ENCODE results near the gene PTPRN2. TPM values are rescaled to one million over a fixed set of nuclear protein-coding genes. Genes with fewer than 3 reads are reported as not detected.

Gene PTPRN2
- total and polyA plus RNA-seq, 2 donors (not counting 3 experiments of a cell fraction or from before 2014, with no cell fraction given) = 0.62 to 0.88 TPM

DNA sequence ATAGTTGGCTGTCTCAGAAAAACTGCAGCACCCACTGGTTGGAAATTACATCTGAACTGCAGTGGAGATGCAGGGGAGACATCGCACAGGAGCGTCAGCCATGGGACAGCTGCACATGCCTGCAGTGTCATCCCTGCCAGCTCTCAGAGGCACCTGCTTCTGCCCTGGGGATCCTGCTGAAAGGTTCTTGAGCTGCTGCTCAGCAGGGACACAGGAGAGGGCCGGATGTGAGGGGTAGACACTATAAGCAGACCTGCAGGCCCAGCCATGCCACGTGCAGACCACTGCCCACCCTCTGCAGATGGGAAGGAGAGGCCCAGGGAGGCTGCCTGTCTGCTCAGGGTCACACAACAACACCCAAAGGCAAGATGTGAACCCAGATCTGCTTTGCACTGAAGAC lies 649.4 kb downstream of the PTPRN2 start:
- Histone ChIP-seq H2AFZ (ENCODE audit: low read depth, low read length) (no peak overlapping the region), H3K4me3 (replicated peaks in 1 of 3; ENCODE audit: insufficient read depth in 1 of 3, low read depth in 1 of 3, low read length in 3 of 3) (no peak overlapping the region), H4K20me1 (replicated peaks; ENCODE audit: control insufficient read depth, extremely low read depth, insufficient read depth, low read length) (no peaks in the 10 kb centered on the region), H3K27ac (ENCODE audit: insufficient read depth, low read depth, low read length) (no peak overlapping the region), H3K4me2 (ENCODE audit: insufficient read depth, low read length) (no peak overlapping the region), H3K27me3 (ENCODE audit: control insufficient read depth in 2 of 2, insufficient read depth in 2 of 2, low read length in 2 of 2) (no peaks in the 10 kb centered on the region), H3K9me3 (replicated peaks; ENCODE audit: control insufficient read depth, insufficient read depth, low read length) (peaks cover 22% of the 10 kb centered on the region), H3K79me2 (ENCODE audit: control insufficient read depth, insufficient read depth, low read length) (no peaks in the 10 kb centered on the region), H3K36me3 (ENCODE audit: control insufficient read depth in 2 of 2, extremely low read depth in 1 of 2, insufficient read depth in 2 of 2, low read length in 2 of 2) (no peaks in the 10 kb centered on the region), H3K4me1 (ENCODE audit: control insufficient read depth, extremely low read depth, insufficient read depth, low read length) (no peaks in the 10 kb centered on the region), H3K9ac (replicated peaks; ENCODE audit: extremely low read depth, insufficient read depth, low read length) (no peak overlapping the region), H3K9me1 (replicated peaks; ENCODE audit: control insufficient read depth, extremely low read depth, insufficient read depth, low read length) (no peaks in the 10 kb centered on the region)
- TF ChIP-seq, protein P1, sequence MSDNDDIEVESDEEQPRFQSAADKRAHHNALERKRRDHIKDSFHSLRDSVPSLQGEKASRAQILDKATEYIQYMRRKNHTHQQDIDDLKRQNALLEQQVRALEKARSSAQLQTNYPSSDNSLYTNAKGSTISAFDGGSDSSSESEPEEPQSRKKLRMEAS (IDR thresholded peaks at IDR 0.05; ENCODE audit: insufficient read depth, insufficient read length) = no peak
- TF ChIP-seq GATA2 (IDR thresholded peaks at IDR 0.05; ENCODE audit: insufficient read depth, insufficient read length, low read depth, low read length) (no peak), FOS (IDR thresholded peaks at IDR 0.05; ENCODE audit: borderline replicate concordance, insufficient read depth, low read length) (no peak), POLR2A (IDR thresholded peaks at IDR 0.05; ENCODE audit: low read depth, low read length) (no peak), EZH2 (IDR thresholded peaks at IDR 0.05; ENCODE audit: borderline replicate concordance, low read depth, low read length, severe bottlenecking) (no peak), MYC (IDR thresholded peaks at IDR 0.05; ENCODE audit: low read depth, low read length) (no peak), JUN (IDR thresholded peaks at IDR 0.05; ENCODE audit: borderline replicate concordance, insufficient read depth, insufficient read length, low read depth) (no peak), POLR2AphosphoS5 (IDR thresholded peaks at IDR 0.05; ENCODE audit: insufficient read depth, low read depth, low read length) (no peak)
- TF ChIP-seq, protein P2, sequence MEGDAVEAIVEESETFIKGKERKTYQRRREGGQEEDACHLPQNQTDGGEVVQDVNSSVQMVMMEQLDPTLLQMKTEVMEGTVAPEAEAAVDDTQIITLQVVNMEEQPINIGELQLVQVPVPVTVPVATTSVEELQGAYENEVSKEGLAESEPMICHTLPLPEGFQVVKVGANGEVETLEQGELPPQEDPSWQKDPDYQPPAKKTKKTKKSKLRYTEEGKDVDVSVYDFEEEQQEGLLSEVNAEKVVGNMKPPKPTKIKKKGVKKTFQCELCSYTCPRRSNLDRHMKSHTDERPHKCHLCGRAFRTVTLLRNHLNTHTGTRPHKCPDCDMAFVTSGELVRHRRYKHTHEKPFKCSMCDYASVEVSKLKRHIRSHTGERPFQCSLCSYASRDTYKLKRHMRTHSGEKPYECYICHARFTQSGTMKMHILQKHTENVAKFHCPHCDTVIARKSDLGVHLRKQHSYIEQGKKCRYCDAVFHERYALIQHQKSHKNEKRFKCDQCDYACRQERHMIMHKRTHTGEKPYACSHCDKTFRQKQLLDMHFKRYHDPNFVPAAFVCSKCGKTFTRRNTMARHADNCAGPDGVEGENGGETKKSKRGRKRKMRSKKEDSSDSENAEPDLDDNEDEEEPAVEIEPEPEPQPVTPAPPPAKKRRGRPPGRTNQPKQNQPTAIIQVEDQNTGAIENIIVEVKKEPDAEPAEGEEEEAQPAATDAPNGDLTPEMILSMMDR (IDR thresholded peaks at IDR 0.05; ENCODE audit: extremely low read depth in 1 of 2, insufficient read depth in 1 of 2, low read depth in 1 of 2, low read length in 2 of 2) = no peak
- BruUV-seq (replicated peaks) = no TSS peak
- intact Hi-C loops (cut with micrococcal nuclease) (no loop called here), dilution Hi-C loops (cut with MboI; ENCODE audit: extremely low pct_ligation_motif_present, low sequenced_read_pairs) (no loop called here)
- FAIRE-seq = no peak
- POLR2A ChIA-PET = no interaction called here
- CTCF ChIA-PET = no interaction called here
- no peak for DNase-seq (ENCODE audit: low read depth, low spot score)

Measured in endothelial cell of umbilical vein (primary cell).